Left lung (tissue), 10 donors: ENCODE results near the gene GGT7. TPM values are rescaled to one million over a fixed set of nuclear protein-coding genes. Genes with fewer than 3 reads are reported as not detected.

ENCODE experiments used
- ATAC-seq: fragments of 200-7000 bp; cut with Tn5 transposase; one replicate; pipeline ENCODE4 v1.9.1; 2020; ENCODE audit warnings: moderate library complexity
- DNase-seq, 4 donors: peaks; one replicate each; pipeline ENCODE4 v3.0.0-alpha.2; 2013 to 2020
- H3K27ac ChIP-seq, 2 donors: fragments of 200-600 bp; sonication (generic) in 1 of 2; one replicate each; pipeline versions ENCODE4 v1.5.0 to v1.8.0; 2020 to 2021
- H3K27me3 ChIP-seq, 2 donors: fragments of 200-600 bp; sonication (generic) in 1 of 2; one replicate each; pipeline versions ENCODE4 v1.5.0 to v1.8.0; 2020 to 2021
- H3K36me3 ChIP-seq, 2 donors: fragments of 200-600 bp; sonication (generic) in 1 of 2; one replicate each; pipeline versions ENCODE4 v1.5.0 to v1.8.0; 2020 to 2021
- H3K4me1 ChIP-seq, 2 donors: fragments of 200-600 bp; one replicate each; pipeline ENCODE4 v1.8.0; 2021
- H3K4me3 ChIP-seq, 2 donors: fragments of 200-600 bp; sonication (generic) in 1 of 2; one replicate each; pipeline versions ENCODE4 v1.5.0 to v1.8.0; 2020 to 2021; ENCODE audit warnings: mild to moderate bottlenecking in 1 of 2
- H3K9me3 ChIP-seq, 2 donors: fragments of 200-600 bp; sonication (generic) in 1 of 2; one replicate each; pipeline versions ENCODE4 v1.5.0 to v1.8.0; 2020 to 2021
- intact Hi-C, 2 donors: fragments of 100-400 bp; cut with DNase I; formaldehyde crosslinking; loops; one replicate each; pipeline versions ENCODE4 v1.11.2 to v1.14.2; 2022
- polyA plus RNA-seq, 6 donors: library from polyadenylated mRNA; unstranded; fragments of 120-200 nt; gene quantifications; one replicate each; pipeline ENCODE4 v1.2.1, GENCODE V29; 2013; ENCODE audit not compliant: insufficient read length in 6 of 6
- total RNA-seq, 2 donors: library from RNA; stranded (reverse); fragmentation: NEBNext Ultra II Directional; extraction: Animal tissue kit (Norgen Biotek cat#: 25700); gene quantifications; one replicate each; pipeline ENCODE4 v1.2.1, GENCODE V29; 2021
- TF ChIP-seq, protein P1 (sequence below), 2 donors: fragments of 200-600 bp; sonication (generic) in 1 of 2; IDR thresholded peaks; one replicate each; pipeline versions ENCODE4 v1.5.0 to v1.8.0; 2021; ENCODE audit warnings: antibody characterized with exemption in 2 of 2
- donor health status: DM: no; HTN: yes; CAD: no.
- donor health status: DM: no; HTN: no; CAD: no.

GGT7 gene
- total and polyA plus RNA-seq, 8 donors: 16.8 to 38.8 (median 33.7) TPM

DNA sequence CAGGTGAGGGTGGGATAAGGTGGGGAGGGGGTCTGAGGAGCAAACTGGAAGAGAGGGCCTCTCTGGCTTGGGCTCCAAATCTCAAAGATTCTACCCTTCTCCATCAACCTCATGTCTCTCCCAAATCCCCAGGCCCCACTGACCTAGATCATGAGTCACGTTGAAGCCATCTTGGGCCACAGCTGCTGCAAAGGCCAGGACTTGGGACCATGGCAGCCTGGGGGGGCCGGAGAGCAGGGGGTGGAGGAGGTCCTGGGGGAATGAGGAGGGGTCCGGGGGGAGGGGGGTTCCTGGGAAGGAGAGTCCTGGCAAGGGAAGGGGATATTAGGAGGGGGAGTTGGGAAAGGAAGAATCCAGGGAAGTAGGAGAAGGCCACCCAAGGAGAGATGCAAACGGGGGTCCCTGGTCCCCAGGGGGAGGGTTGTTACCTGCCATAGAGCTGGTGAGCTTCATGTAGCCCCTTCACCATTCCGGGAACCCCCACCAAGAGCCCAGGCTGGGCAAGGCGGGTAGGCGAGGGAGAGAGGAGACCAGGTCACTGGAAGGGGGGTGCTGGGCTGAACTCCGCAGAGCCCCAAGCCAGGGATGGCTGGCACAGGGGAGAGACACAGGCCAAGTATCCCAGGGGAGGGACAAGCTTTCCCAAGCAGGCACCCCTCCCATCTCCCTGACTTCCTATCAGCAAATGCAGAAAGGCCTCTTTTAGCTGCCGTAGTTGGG is 12.7 kb downstream of the GGT7 start:
- ATAC-seq: no peak
- TF ChIP-seq, protein P1, sequence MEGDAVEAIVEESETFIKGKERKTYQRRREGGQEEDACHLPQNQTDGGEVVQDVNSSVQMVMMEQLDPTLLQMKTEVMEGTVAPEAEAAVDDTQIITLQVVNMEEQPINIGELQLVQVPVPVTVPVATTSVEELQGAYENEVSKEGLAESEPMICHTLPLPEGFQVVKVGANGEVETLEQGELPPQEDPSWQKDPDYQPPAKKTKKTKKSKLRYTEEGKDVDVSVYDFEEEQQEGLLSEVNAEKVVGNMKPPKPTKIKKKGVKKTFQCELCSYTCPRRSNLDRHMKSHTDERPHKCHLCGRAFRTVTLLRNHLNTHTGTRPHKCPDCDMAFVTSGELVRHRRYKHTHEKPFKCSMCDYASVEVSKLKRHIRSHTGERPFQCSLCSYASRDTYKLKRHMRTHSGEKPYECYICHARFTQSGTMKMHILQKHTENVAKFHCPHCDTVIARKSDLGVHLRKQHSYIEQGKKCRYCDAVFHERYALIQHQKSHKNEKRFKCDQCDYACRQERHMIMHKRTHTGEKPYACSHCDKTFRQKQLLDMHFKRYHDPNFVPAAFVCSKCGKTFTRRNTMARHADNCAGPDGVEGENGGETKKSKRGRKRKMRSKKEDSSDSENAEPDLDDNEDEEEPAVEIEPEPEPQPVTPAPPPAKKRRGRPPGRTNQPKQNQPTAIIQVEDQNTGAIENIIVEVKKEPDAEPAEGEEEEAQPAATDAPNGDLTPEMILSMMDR (IDR thresholded peaks at IDR 0.05): no peak

DNA sequence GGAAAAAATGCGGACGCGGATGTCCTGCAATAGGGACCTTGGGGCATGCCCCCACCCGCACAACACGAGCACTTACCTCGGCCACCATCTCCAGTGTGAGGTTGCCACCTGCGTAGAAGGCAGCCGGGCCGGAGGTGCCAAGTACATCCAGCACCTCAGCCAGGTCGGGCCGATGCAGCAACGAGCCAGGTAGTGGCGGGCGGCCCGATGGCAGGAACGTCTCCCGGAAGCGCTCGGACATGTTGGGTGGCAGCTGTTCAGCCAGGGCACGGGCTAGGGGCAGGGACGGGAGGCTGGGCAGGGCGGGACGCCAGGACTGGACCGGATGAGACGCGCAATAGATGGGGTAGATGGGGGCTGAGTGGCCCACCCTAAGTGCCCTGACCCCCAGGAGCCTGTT is 13.3 kb downstream of the GGT7 start:
- Histone ChIP-seq H3K4me3 (no peak overlapping the region), H3K36me3 (peaks cover 0 to 3% of the 10 kb centered on the region in 2 donors), H3K27me3 (no peaks in the 10 kb centered on the region), H3K9me3 (no peaks in the 10 kb centered on the region), H3K27ac (no peak overlapping the region), H3K4me1 (no peaks in the 10 kb centered on the region)
- DNase-seq (peak in 1 of 4 donors; percentile 77), ATAC-seq (no peak)
- TF ChIP-seq, protein P1 (IDR thresholded peaks at IDR 0.05): no peak
- intact Hi-C loops: no loop called here

More for the DNA sequence above, 12.7 kb downstream of the GGT7 start:
- Histone ChIP-seq H3K9me3 (no peaks in the 10 kb centered on the region), H3K27me3 (no peaks in the 10 kb centered on the region), H3K36me3 (no peaks in the 10 kb centered on the region), H3K27ac (no peak overlapping the region), H3K4me3 (no peak overlapping the region), H3K4me1 (no peaks in the 10 kb centered on the region)
- DNase-seq: no peak
- intact Hi-C loops: no loop called here

DNA sequence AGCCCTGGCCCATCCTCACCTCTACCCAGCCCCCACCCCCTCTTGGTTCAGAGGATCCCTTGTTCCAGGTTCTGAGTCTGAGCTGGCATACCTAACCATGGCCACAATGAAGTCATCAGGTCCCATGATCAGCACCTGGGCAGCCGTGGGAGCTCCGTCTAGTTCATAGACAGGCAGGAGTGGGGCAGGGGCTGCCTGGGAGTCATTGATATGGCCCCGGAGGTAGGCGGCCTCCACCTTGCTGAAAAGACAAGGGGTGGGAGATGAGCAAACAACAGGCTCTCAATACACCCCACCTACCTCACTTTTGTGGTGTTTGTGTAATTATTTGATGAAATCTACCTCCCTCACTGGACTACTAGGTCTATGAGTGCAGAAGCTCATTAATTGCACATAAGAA is 20.4 kb downstream of the GGT7 start:
- Histone ChIP-seq H3K4me3 (no peak overlapping the region), H3K27ac (no peak overlapping the region), H3K36me3 (peaks cover 0 to 41% of the 10 kb centered on the region in 2 donors), H3K4me1 (no peaks in the 10 kb centered on the region), H3K27me3 (no peaks in the 10 kb centered on the region), H3K9me3 (no peaks in the 10 kb centered on the region)
- DNase-seq (no peak), ATAC-seq (no peak)
- intact Hi-C loops: no loop called here
- TF ChIP-seq, protein P1 (IDR thresholded peaks at IDR 0.05): no peak

DNA sequence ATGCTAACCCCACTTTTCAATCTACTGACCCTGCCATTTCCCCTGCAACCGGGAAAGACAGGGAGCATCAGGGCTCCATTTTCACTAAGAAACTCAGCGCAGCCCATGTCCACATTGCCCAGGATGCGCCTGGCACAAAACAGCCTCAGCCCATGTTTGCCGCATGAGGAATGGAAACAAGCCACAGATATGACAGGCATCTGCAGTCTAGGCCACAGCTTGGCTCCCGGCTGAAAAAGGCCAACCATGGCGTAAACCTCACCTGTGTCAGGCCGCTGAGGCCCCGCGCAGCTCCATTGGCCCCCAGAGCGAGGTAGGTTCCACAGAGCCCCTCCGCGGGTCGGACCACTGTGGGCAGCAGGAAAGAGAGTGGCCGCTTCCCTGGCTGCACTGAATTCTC is 21.7 kb downstream of the GGT7 start:
- intact Hi-C loops: no loop called here
- no peaks in the 10 kb centered on the region for H3K9me3 ChIP-seq
- ATAC-seq: no peak
- no peaks in the 10 kb centered on the region for H3K4me1 ChIP-seq
- TF ChIP-seq, protein P1 (IDR thresholded peaks at IDR 0.05): no peak
- DNase-seq: no peak
- peaks cover 0 to 41% of the 10 kb centered on the region in 2 donors for H3K36me3 ChIP-seq
- H3K27me3 ChIP-seq: no peaks in the 10 kb centered on the region
- H3K27ac ChIP-seq: no peak overlapping the region
- no peak overlapping the region for H3K4me3 ChIP-seq

DNA sequence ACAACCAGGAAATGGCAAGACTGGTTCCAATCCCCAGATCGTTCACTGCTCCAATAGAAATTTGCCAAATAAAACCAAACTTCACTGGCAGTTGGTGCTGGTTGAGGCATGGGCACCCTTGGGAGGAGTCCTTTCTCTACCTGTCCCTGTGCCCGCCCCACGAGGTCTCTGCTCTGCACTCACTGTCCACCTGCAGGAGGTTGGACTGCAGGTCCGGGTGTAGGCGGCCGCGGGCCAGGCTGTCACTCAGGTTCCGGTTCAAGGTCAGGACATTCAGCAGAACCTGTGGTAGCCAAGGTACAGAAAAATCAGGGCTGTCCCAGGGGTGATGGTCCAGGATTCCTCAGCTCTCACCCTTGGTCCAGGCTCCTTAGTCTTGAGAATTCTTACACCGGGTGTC is 22.9 kb downstream of the GGT7 start:
- Histone ChIP-seq H3K27ac (no peak overlapping the region), H3K36me3 (peaks cover 0 to 41% of the 10 kb centered on the region in 2 donors), H3K9me3 (no peaks in the 10 kb centered on the region), H3K27me3 (no peaks in the 10 kb centered on the region), H3K4me1 (no peaks in the 10 kb centered on the region), H3K4me3 (no peak overlapping the region)
- DNase-seq (peak in 1 of 4 donors; percentile 74), ATAC-seq (no peak)
- intact Hi-C loops: no loop called here
- TF ChIP-seq, protein P1 (IDR thresholded peaks at IDR 0.05): no peak
